Measurements from ENCODE around the gene CNPY1. TPM values are rescaled to one million over a fixed set of nuclear protein-coding genes. Genes with fewer than 3 reads are reported as not detected.

The CNPY1 gene
- total and polyA plus RNA-seq, 2 of the 8 experiments (the other 6 are each of a cell fraction or from before 2014, with no cell fraction given) = not detected

DNA sequence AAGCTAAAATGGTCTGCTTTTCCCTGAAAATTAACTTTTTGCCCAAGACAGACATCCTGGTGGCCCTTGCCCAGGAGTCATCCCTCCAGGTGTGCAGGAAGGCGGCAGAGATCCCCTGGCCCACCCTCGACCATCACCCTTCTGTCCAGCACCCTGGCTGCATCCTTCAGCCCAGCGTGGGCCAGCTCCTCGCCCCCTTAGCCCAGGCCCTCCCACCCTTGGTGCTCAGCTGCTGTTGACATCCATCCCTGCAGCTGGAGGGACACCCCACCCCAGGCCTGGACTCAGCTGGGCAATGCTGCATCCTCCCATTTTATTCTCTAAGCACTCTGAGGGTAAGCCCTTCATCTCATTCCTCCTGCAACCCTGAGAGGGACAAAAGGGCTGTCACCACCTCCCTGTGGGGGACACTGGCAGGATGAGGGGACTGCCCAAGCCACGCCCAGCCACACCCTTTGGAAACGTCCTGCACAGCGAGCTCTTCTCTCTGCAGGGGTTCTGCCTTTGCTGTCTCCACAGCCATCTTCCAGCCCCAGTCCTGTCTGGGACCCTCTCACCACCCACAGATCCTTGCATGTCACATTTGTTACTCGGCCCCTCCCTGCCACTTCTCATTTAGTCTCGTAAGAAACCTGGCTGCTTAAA lies 57.8 kb downstream of the CNPY1 start:
- no peaks in the 10 kb centered on the region for H3K79me1 ChIP-seq (ENCODE audit: low read depth, low read length)
- H2BK12ac ChIP-seq (ENCODE audit: low read depth, low read length) = no peak overlapping the region
- no peak overlapping the region for H3K4ac ChIP-seq (replicated peaks; ENCODE audit: insufficient read length, low read depth, low read length)
- H2BK120ac ChIP-seq (replicated peaks; ENCODE audit: low read depth, low read length) = no peak overlapping the region
- H4K8ac ChIP-seq (ENCODE audit: extremely low read depth, insufficient read depth, low read length) = no peak overlapping the region; the same call in 1 of the 2 replicates
- 78% methylated on average over 5 of the region's 9 CpGs; no CpG with 5 or more reads in 1 of the 2 experiments for WGBS, 2 experiments (ENCODE audit: extremely low coverage in 1 of 2, insufficient coverage in 1 of 2, insufficient read length in 1 of 2, insufficient replicate concordance in 2 of 2, low coverage in 1 of 2, low lambda C conversion rate in 2 of 2, missing lambda C conversion rate in 1 of 2)
- no peak overlapping the region for H3K56ac ChIP-seq (replicated peaks; ENCODE audit: insufficient read length, low read depth, low read length)
- FAIRE-seq = no peak
- peaks cover 0 to 17% (median 13%) of the 10 kb centered on the region in 4 experiments; a peak in 6 of 7 replicates for H3K4me1 ChIP-seq (replicated peaks in 1 of 4; ENCODE audit: control insufficient read depth in 3 of 4, insufficient read depth in 4 of 4, low read length in 3 of 4)
- no peaks in the 10 kb centered on the region for H3K9me3 ChIP-seq (ENCODE audit: insufficient read depth in 2 of 2, low read depth in 1 of 2, low read length in 1 of 2)
- H3K23me2 ChIP-seq (ENCODE audit: low read depth, low read length) = peaks cover 3% of the 10 kb centered on the region; the same call in 1 of the 2 replicates
- no peak overlapping the region for H3K14ac ChIP-seq (ENCODE audit: insufficient read length)
- DNase-seq (ENCODE audit: low read depth in 1 of 2, low spot score in 2 of 2) = no peak
- H3K4me2 ChIP-seq (ENCODE audit: insufficient read depth in 1 of 2, low read depth in 2 of 2, low read length in 2 of 2) = no peak overlapping the region
- no peaks in the 10 kb centered on the region for H3K79me2 ChIP-seq (ENCODE audit: control insufficient read depth in 1 of 2, insufficient read depth in 2 of 2, low read length in 2 of 2)
- no peak overlapping the region for H3K23ac ChIP-seq (ENCODE audit: insufficient read length)
- no peak overlapping the region; the same call in 1 of the 2 replicates for H3K18ac ChIP-seq (ENCODE audit: extremely low read depth, low read length)
- H4K20me1 ChIP-seq (replicated peaks in 1 of 2; ENCODE audit: control insufficient read depth in 1 of 2, insufficient read depth in 2 of 2, low read length in 2 of 2) = peaks cover 0 to 3% of the 10 kb centered on the region in 2 experiments
- peaks cover 17 to 82% (median 64%) of the 10 kb centered on the region in 4 experiments for H3K27me3 ChIP-seq (replicated peaks in 1 of 4; ENCODE audit: control insufficient read depth in 3 of 4, extremely low read depth in 1 of 4, insufficient read depth in 3 of 4, low read length in 3 of 4)
- H2AFZ ChIP-seq (ENCODE audit: low read length) = no peak overlapping the region
- no peak overlapping the region for H3K9ac ChIP-seq (replicated peaks in 1 of 4; ENCODE audit: extremely low read depth in 1 of 4, low read depth in 3 of 4, low read length in 3 of 4)
- no peak overlapping the region for H2BK5ac ChIP-seq (ENCODE audit: low read depth, low read length)
- H2BK15ac ChIP-seq (ENCODE audit: low read length) = no peak overlapping the region
- ChIA-PET POLR2A (ENCODE audit: partially characterized antibody) (interaction anchor here (0.9 kb wide), 1 partner anchor 43 kb away, joined by 3 read pairs; no protein-coding TSS in a partner anchor), CTCF (ENCODE audit: partially characterized antibody) (interaction anchor here (0.7 to 1.6 kb wide), 2 partner anchors 16 to 134 kb away, joined by 4 read pairs; no protein-coding TSS in a partner anchor)
- H3K27ac ChIP-seq (ENCODE audit: low read depth, low read length) = no peak overlapping the region
- no peak overlapping the region for H3K4me3 ChIP-seq (ENCODE audit: extremely low read depth in 1 of 4, insufficient read depth in 2 of 4, low read depth in 3 of 4, low read length in 4 of 4)
- H2AK5ac ChIP-seq (ENCODE audit: low read depth, low read length) = no peak overlapping the region
- H2BK20ac ChIP-seq (ENCODE audit: low read length) = no peak overlapping the region
- no peaks in the 10 kb centered on the region for H3K36me3 ChIP-seq (ENCODE audit: control insufficient read depth in 2 of 4, insufficient read depth in 4 of 4, low read length in 3 of 4)
- H4K91ac ChIP-seq (replicated peaks; ENCODE audit: insufficient read length, low read length) = no peak overlapping the region
- H4K5ac ChIP-seq (ENCODE audit: insufficient read length, low read depth, low read length) = no peak overlapping the region
- no peak for TF ChIP-seq HDAC6 (IDR thresholded peaks at IDR 0.05; ENCODE audit: low read depth, low read length)
- TF ChIP-seq SP1 (IDR thresholded peaks at IDR 0.05; ENCODE audit: low read depth, low read length) = no peak
- no peak for TF ChIP-seq GABPA (IDR thresholded peaks at IDR 0.05; ENCODE audit: borderline replicate concordance, insufficient read depth, low read length)
- TF ChIP-seq JUND (IDR thresholded peaks at IDR 0.05; ENCODE audit: low read length) = no peak
- TF ChIP-seq, protein P1, sequence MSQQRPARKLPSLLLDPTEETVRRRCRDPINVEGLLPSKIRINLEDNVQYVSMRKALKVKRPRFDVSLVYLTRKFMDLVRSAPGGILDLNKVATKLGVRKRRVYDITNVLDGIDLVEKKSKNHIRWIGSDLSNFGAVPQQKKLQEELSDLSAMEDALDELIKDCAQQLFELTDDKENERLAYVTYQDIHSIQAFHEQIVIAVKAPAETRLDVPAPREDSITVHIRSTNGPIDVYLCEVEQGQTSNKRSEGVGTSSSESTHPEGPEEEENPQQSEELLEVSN (IDR thresholded peaks at IDR 0.05) = no peak
- TF ChIP-seq BRCA1 (IDR thresholded peaks at IDR 0.05; ENCODE audit: low read depth, low read length) = no peak
- TF ChIP-seq SUZ12 (IDR thresholded peaks at IDR 0.05; ENCODE audit: low read length) = no peak
- TF ChIP-seq, protein P2, sequence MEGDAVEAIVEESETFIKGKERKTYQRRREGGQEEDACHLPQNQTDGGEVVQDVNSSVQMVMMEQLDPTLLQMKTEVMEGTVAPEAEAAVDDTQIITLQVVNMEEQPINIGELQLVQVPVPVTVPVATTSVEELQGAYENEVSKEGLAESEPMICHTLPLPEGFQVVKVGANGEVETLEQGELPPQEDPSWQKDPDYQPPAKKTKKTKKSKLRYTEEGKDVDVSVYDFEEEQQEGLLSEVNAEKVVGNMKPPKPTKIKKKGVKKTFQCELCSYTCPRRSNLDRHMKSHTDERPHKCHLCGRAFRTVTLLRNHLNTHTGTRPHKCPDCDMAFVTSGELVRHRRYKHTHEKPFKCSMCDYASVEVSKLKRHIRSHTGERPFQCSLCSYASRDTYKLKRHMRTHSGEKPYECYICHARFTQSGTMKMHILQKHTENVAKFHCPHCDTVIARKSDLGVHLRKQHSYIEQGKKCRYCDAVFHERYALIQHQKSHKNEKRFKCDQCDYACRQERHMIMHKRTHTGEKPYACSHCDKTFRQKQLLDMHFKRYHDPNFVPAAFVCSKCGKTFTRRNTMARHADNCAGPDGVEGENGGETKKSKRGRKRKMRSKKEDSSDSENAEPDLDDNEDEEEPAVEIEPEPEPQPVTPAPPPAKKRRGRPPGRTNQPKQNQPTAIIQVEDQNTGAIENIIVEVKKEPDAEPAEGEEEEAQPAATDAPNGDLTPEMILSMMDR (IDR thresholded peaks at IDR 0.05; ENCODE audit: control extremely low read depth in 1 of 3, insufficient read depth in 1 of 3, low read depth in 1 of 3, low read length in 3 of 3) = no peak
- TF ChIP-seq RBBP5 (IDR thresholded peaks at IDR 0.05; ENCODE audit: borderline replicate concordance, low read depth, low read length) = no peak

Measured in H1 (cell line).